HG03108 (cell line): ENCODE results near the gene RTL1.

Experiments
- ATAC-seq: cut with Tn5 transposase; IDR thresholded peaks from one replicate; pipeline ENCODE4 v1.9.1; 2021; ENCODE audit warnings: moderate library complexity; ENCODE audit not compliant: unreplicated experiment

RTL1 gene

GRCh38 chr14:100903672-100904185 is at the start of gene RTL1:
Gene RTL1 (minus strand): TSS chr14:100903722. CDS start chr14:100884788, 18,934 bp downstream.
- ATAC-seq = no peak

- ATAC-seq = no peak
Observed at GRCh38 chr14:100950024-100950423, 46.5 kb upstream of the RTL1 start.

GRCh38 chr14:100944052-100944451 is 40.5 kb upstream of the RTL1 start:
- no peak for ATAC-seq

GRCh38 chr14:100930270-100930669 is 26.7 kb upstream of the RTL1 start:
- ATAC-seq = no peak

- ATAC-seq = no peak
Observed at GRCh38 chr14:100915560-100915959, 12.0 kb upstream of the RTL1 start.

GRCh38 chr14:100914597-100915021 is 11.1 kb upstream of the RTL1 start:
- no peak for ATAC-seq

- no peak for ATAC-seq
Observed at GRCh38 chr14:100911665-100912316, 8.3 kb upstream of the RTL1 start.

GRCh38 chr14:100910888-100911664 is 7.6 kb upstream of the RTL1 start:
- ATAC-seq = no peak

GRCh38 chr14:100909439-100909838 is 5.9 kb upstream of the RTL1 start:
- ATAC-seq = no peak

GRCh38 chr14:100907240-100907639 is 3.7 kb upstream of the RTL1 start:
- ATAC-seq = no peak

- no peak for ATAC-seq
Observed at GRCh38 chr14:100906420-100906819, 2.9 kb upstream of the RTL1 start.

- ATAC-seq = no peak
Observed at GRCh38 chr14:100905166-100905565, 1.6 kb upstream of the RTL1 start.

- no peak for ATAC-seq
Observed at GRCh38 chr14:100904307-100905087, 975 bp upstream of the RTL1 start.

- no peak for ATAC-seq
Observed at GRCh38 chr14:100903134-100903468, 421 bp downstream of the RTL1 start.

- ATAC-seq = no peak
Observed at GRCh38 chr14:100902295-100903133, 1.0 kb downstream of the RTL1 start.

- ATAC-seq = no peak
Observed at GRCh38 chr14:100901391-100902183, 1.9 kb downstream of the RTL1 start.

- no peak for ATAC-seq
Observed at GRCh38 chr14:100900837-100901390, 2.6 kb downstream of the RTL1 start.

- no peak for ATAC-seq
Observed at GRCh38 chr14:100899884-100900771, 3.4 kb downstream of the RTL1 start.
